H1 (cell line): ENCODE measurements around the gene HMGB1. TPM values are rescaled to one million over a fixed set of nuclear protein-coding genes. Genes with fewer than 3 reads are reported as not detected.

Source experiments
- CTCF ChIA-PET: fragments of 300-600 bp; sonication (Branson Sonifier 250); formaldehyde crosslinking; loops from one replicate; lab custom pipeline; 2021; ENCODE audit not compliant: partially characterized antibody; lab: Charles Lee
- POLR2A ChIA-PET: fragments of 300-600 bp; sonication (Branson Sonifier 250); formaldehyde crosslinking; loops from one replicate; lab custom pipeline; 2021; ENCODE audit warnings: inconsistent platforms; ENCODE audit not compliant: partially characterized antibody; lab: Charles Lee
- DNase-seq, 2 experiments: peaks; one replicate each; pipeline versions ENCODE4 v3.0.0 to v3.0.0-alpha.2; 2010 to 2022; ENCODE audit warnings: low spot score in 2 of 2, low read depth in 1 of 2, mixed read lengths in 1 of 2
- FAIRE-seq: peaks from 2 replicates; lab custom pipeline; 2011; peaks lifted over from hg19 to GRCh38; lab: Jason Lieb, UNC
- H2AFZ ChIP-seq: 2 replicates; pipeline ENCODE4 v1.8.1; 2012; ENCODE audit warnings: low read length, inconsistent platforms
- H2AK5ac ChIP-seq: 2 replicates; pipeline ENCODE4 v1.6.1; 2013; ENCODE audit warnings: low read depth, low read length
- H2BK120ac ChIP-seq: replicated peaks from 2 replicates; pipeline ENCODE3; 2013; ENCODE audit warnings: low read depth, low read length, inconsistent platforms
- H2BK12ac ChIP-seq: 2 replicates; pipeline ENCODE4 v1.6.1; 2013; ENCODE audit warnings: low read depth, low read length
- H2BK15ac ChIP-seq: 2 replicates; pipeline ENCODE4 v1.6.1; 2013; ENCODE audit warnings: low read length
- H2BK20ac ChIP-seq: 2 replicates; pipeline ENCODE4 v1.6.1; 2013; ENCODE audit warnings: low read length
- H2BK5ac ChIP-seq: 2 replicates; pipeline ENCODE4 v1.6.1; 2013; ENCODE audit warnings: low read depth, low read length
- H3K14ac ChIP-seq: 2 replicates; pipeline ENCODE4 v1.6.1; 2013; ENCODE audit warnings: inconsistent platforms; ENCODE audit not compliant: insufficient read length
- H3K18ac ChIP-seq: 2 replicates; pipeline ENCODE4 v1.6.1; 2013; ENCODE audit warnings: low read length; ENCODE audit errors: extremely low read depth
- H3K23ac ChIP-seq: 2 replicates; pipeline ENCODE4 v1.6.1; 2013; ENCODE audit warnings: inconsistent platforms; ENCODE audit not compliant: insufficient read length
- H3K23me2 ChIP-seq: 2 replicates; pipeline ENCODE4 v1.6.1; 2013; ENCODE audit warnings: low read depth, low read length
- H3K27ac ChIP-seq: 2 replicates; pipeline ENCODE4 v1.6.1; 2011; ENCODE audit warnings: low read depth, low read length, inconsistent platforms
- H3K27me3 ChIP-seq, 4 experiments: replicated peaks in 1 of 4; 1 replicate in 1 of 4; 2 replicates in 3 of 4; pipeline versions ENCODE4 v1.6.1 to v1.8.1; 2011 to 2013; ENCODE audit warnings: low read length in 3 of 4, mild to moderate bottlenecking in 3 of 4, inconsistent platforms in 2 of 4, mixed read lengths in 2 of 4, moderate library complexity in 1 of 4; ENCODE audit not compliant: control insufficient read depth in 3 of 4, insufficient read depth in 3 of 4; ENCODE audit errors: extremely low read depth in 1 of 4
- H3K36me3 ChIP-seq, 4 experiments: 2 replicates each; pipeline versions ENCODE4 v1.6.1 to v1.8.1; 2011 to 2013; ENCODE audit warnings: mild to moderate bottlenecking in 4 of 4, low read length in 3 of 4, moderate library complexity in 2 of 4, control low read depth in 1 of 4, inconsistent platforms in 1 of 4; ENCODE audit not compliant: insufficient read depth in 4 of 4, control insufficient read depth in 2 of 4
- H3K4ac ChIP-seq: replicated peaks from 2 replicates; pipeline ENCODE3; 2013; ENCODE audit warnings: low read length, low read depth, mixed read lengths, inconsistent platforms; ENCODE audit not compliant: insufficient read length
- H3K4me1 ChIP-seq, 4 experiments: replicated peaks in 1 of 4; 1 replicate in 1 of 4; 2 replicates in 3 of 4; pipeline versions ENCODE4 v1.6.1 to v1.8.1; 2011 to 2013; ENCODE audit warnings: low read length in 3 of 4, inconsistent platforms in 2 of 4, mixed read lengths in 1 of 4; ENCODE audit not compliant: insufficient read depth in 4 of 4, control insufficient read depth in 3 of 4
- H3K4me2 ChIP-seq, 2 experiments: 2 replicates each; pipeline versions ENCODE4 v1.6.1 to v1.8.1; 2011 to 2013; ENCODE audit warnings: low read depth in 2 of 2, low read length in 2 of 2, control low read depth in 1 of 2, inconsistent platforms in 1 of 2, mild to moderate bottlenecking in 1 of 2; ENCODE audit not compliant: insufficient read depth in 1 of 2
- H3K4me3 ChIP-seq, 4 experiments: fragments of 200-600, 300-600 bp in 1 of 4; sonication (generic), shearing (Covaris generic), sonication (Bioruptor Twin) in 1 of 4; 2 replicates each; pipeline versions ENCODE4 v1.5.1 to v1.8.1; 2011 to 2016; ENCODE audit warnings: low read length in 4 of 4, low read depth in 3 of 4, control low read depth in 2 of 4, inconsistent platforms in 2 of 4, mild to moderate bottlenecking in 2 of 4, mixed read lengths in 1 of 4, moderate library complexity in 1 of 4; ENCODE audit not compliant: insufficient read depth in 2 of 4; ENCODE audit errors: extremely low read depth in 1 of 4
- H3K56ac ChIP-seq: replicated peaks from 2 replicates; pipeline ENCODE3; 2013; ENCODE audit warnings: low read depth, mild to moderate bottlenecking, mixed read lengths, low read length, inconsistent platforms; ENCODE audit not compliant: insufficient read length
- H3K79me1 ChIP-seq: 2 replicates; pipeline ENCODE4 v1.6.1; 2013; ENCODE audit warnings: low read depth, low read length, control low read depth
- H3K79me2 ChIP-seq, 2 experiments: 2 replicates each; pipeline versions ENCODE4 v1.6.1 to v1.8.1; 2012 to 2013; ENCODE audit warnings: low read length in 2 of 2, mild to moderate bottlenecking in 2 of 2, inconsistent platforms in 1 of 2; ENCODE audit not compliant: insufficient read depth in 2 of 2, control insufficient read depth in 1 of 2
- H3K9ac ChIP-seq, 4 experiments: replicated peaks in 1 of 4; 1 replicate in 1 of 4; 2 replicates in 3 of 4; pipeline versions ENCODE4 v1.6.1 to v1.8.1; 2011 to 2013; ENCODE audit warnings: low read depth in 3 of 4, low read length in 3 of 4, control low read depth in 2 of 4, mild to moderate bottlenecking in 2 of 4, moderate library complexity in 2 of 4, inconsistent platforms in 1 of 4; ENCODE audit errors: extremely low read depth in 1 of 4
- H3K9me3 ChIP-seq, 2 experiments: 2 replicates each; pipeline versions ENCODE4 v1.6.1 to v1.8.1; 2012 to 2013; ENCODE audit warnings: mild to moderate bottlenecking in 2 of 2, moderate library complexity in 2 of 2, control low read depth in 1 of 2, inconsistent platforms in 1 of 2, low read depth in 1 of 2, low read length in 1 of 2, mixed read lengths in 1 of 2; ENCODE audit not compliant: insufficient read depth in 2 of 2
- H4K20me1 ChIP-seq, 2 experiments: replicated peaks in 1 of 2; 2 replicates each; pipeline versions ENCODE3 to v1.8.1; 2011 to 2013; ENCODE audit warnings: inconsistent platforms in 2 of 2, low read length in 2 of 2, mild to moderate bottlenecking in 1 of 2; ENCODE audit not compliant: insufficient read depth in 2 of 2, control insufficient read depth in 1 of 2
- H4K5ac ChIP-seq: 2 replicates; pipeline ENCODE4 v1.6.1; 2013; ENCODE audit warnings: low read length, low read depth, mixed read lengths, inconsistent platforms; ENCODE audit not compliant: insufficient read length
- H4K8ac ChIP-seq: 2 replicates; pipeline ENCODE4 v1.8.0; 2013; ENCODE audit warnings: mild to moderate bottlenecking, moderate library complexity, low read length, inconsistent platforms; ENCODE audit not compliant: insufficient read depth; ENCODE audit errors: extremely low read depth
- H4K91ac ChIP-seq: replicated peaks from 2 replicates; pipeline ENCODE3; 2013; ENCODE audit warnings: low read length, mixed read lengths, inconsistent platforms; ENCODE audit not compliant: insufficient read length
- BACH1 ChIP-seq: IDR thresholded peaks from 2 replicates; pipeline ENCODE4 v1.6.1; 2012; ENCODE audit warnings: low read length, improper control_type of control experiment
- CHD1 ChIP-seq: IDR thresholded peaks from 2 replicates; pipeline ENCODE4 v1.6.1; 2012; ENCODE audit warnings: low read depth, low read length, improper control_type of control experiment
- CTCF ChIP-seq, 3 experiments: IDR thresholded peaks; 1 replicate in 2 of 3; 2 replicates in 1 of 3; pipeline versions ENCODE4 v1.5.1 to v1.6.1; 2011; ENCODE audit warnings: low read length in 3 of 3, mild to moderate bottlenecking in 3 of 3, inconsistent platforms in 2 of 3, low read depth in 1 of 3, moderate library complexity in 1 of 3; ENCODE audit not compliant: insufficient read depth in 1 of 3; ENCODE audit errors: control extremely low read depth in 1 of 3
- E2F6 ChIP-seq: IDR thresholded peaks from 2 replicates; pipeline ENCODE4 v1.6.1; 2012; ENCODE audit warnings: inconsistent platforms
- JUND ChIP-seq: IDR thresholded peaks from 2 replicates; pipeline ENCODE4 v1.6.1; 2011; ENCODE audit warnings: mild to moderate bottlenecking, improper control_type of control experiment, low read length
- POLR2AphosphoS5 ChIP-seq: IDR thresholded peaks from 2 replicates; pipeline ENCODE4 v1.6.1; 2011; ENCODE audit warnings: low read depth, low read length
- RAD21 ChIP-seq, 2 experiments: IDR thresholded peaks in 1 of 2; conservative IDR thresholded peaks in 1 of 2; 2 replicates each; pipeline ENCODE4 v1.6.1; 2011; ENCODE audit warnings: low read depth in 2 of 2, low read length in 2 of 2, improper control_type of control experiment in 1 of 2, inconsistent platforms in 1 of 2, mild to moderate bottlenecking in 1 of 2, moderate library complexity in 1 of 2
- RXRA ChIP-seq: IDR thresholded peaks from 2 replicates; pipeline ENCODE4 v1.6.1; 2011; ENCODE audit warnings: low read depth, mild to moderate bottlenecking, low read length, moderate library complexity; ENCODE audit not compliant: insufficient read depth
- SIX5 ChIP-seq: IDR thresholded peaks from 2 replicates; pipeline ENCODE4 v1.6.1; 2011; ENCODE audit warnings: mild to moderate bottlenecking, low read depth, low read length
- SP2 ChIP-seq: IDR thresholded peaks from 2 replicates; pipeline ENCODE4 v1.6.1; 2012; ENCODE audit warnings: mild to moderate bottlenecking, low read length, inconsistent platforms
- SP4 ChIP-seq: IDR thresholded peaks from 2 replicates; pipeline ENCODE4 v1.6.1; 2012; ENCODE audit warnings: low read length, inconsistent platforms
- YY1 ChIP-seq: IDR thresholded peaks from 2 replicates; pipeline ENCODE4 v1.6.1; 2011; ENCODE audit warnings: low read depth, mild to moderate bottlenecking, low read length
- WGBS, 2 experiments: shearing (Covaris generic) in 1 of 2; methylation state at CpG; one replicate each; pipeline versions ENCODE4 v1.1.6 to v1.1.7; 2013 to 2015; ENCODE audit warnings: low lambda C conversion rate in 2 of 2, mixed read lengths in 2 of 2, inconsistent platforms in 1 of 2, low coverage in 1 of 2, missing lambda C conversion rate in 1 of 2; ENCODE audit not compliant: insufficient replicate concordance in 2 of 2, insufficient coverage in 1 of 2, insufficient read length in 1 of 2; ENCODE audit errors: extremely low coverage in 1 of 2, missing lambda C conversion rate in 1 of 2; 5-methylcytosine and 5-hydroxymethylcytosine counted together
- polyA plus RNA-seq, 7 experiments: library from polyadenylated mRNA; depleted of rRNA in 3 of 7; stranded (reverse) in 5 of 7; unstranded in 2 of 7; fragments of >200 nt in 5 of 7; fragments of 200-250 nt in 2 of 7; gene quantifications; 1 replicate in 5 of 7; 2 replicates in 1 of 7; 4 replicates in 1 of 7; pipeline versions ENCODE4 v1.2.1 to v1.2.3, GENCODE V29; 2011 to 2013; ENCODE audit warnings: missing spikeins in 2 of 7, mixed read lengths in 2 of 7
- total RNA-seq: library from RNA; stranded (reverse); fragmentation: NEBNext Ultra II Directional; extraction: Animal tissue kit (Norgen Biotek cat#: 25700); gene quantifications from 2 replicates; pipeline ENCODE4 v1.2.1, GENCODE V29; 2021

HMGB1 gene
- total and polyA plus RNA-seq, 2 of the 8 experiments (the other 6 are each of a cell fraction or from before 2014, with no cell fraction given) = 123 to 776 TPM

- no peak overlapping the region for H2BK20ac ChIP-seq
- no peak overlapping the region for H4K8ac ChIP-seq
- H2BK5ac ChIP-seq = no peak overlapping the region
- no peak overlapping the region for H4K5ac ChIP-seq
- FAIRE-seq (no peak), DNase-seq (no peak)
- no peaks in the 10 kb centered on the region for H3K79me1 ChIP-seq
- no peak overlapping the region for H4K91ac ChIP-seq
- ChIA-PET CTCF (interaction anchor here (1.0 to 1.3 kb wide), 2 partner anchors 18 to 32 kb away, joined by 4 read pairs; no protein-coding TSS in a partner anchor), POLR2A (interaction anchor here (2.2 to 2.5 kb wide), 2 partner anchors 15 to 22 kb away, joined by 6 to 7 read pairs; partner anchors contain the start of gene HMGB1)
- H3K14ac ChIP-seq = no peak overlapping the region
- H3K27me3 ChIP-seq = no peaks in the 10 kb centered on the region; a peak in 1 of 7 replicates
- peaks cover 4% of the 10 kb centered on the region; the same call in 1 of the 2 replicates for H3K23me2 ChIP-seq
- no peak overlapping the region for H3K27ac ChIP-seq
- H3K56ac ChIP-seq = no peak overlapping the region
- H2BK15ac ChIP-seq = no peak overlapping the region
- H3K36me3 ChIP-seq = no peaks in the 10 kb centered on the region
- no peak overlapping the region for H2AK5ac ChIP-seq
- H3K18ac ChIP-seq = no peak overlapping the region
- 63% methylated on average over 5 of the region's 5 CpGs; no CpG with 5 or more reads in 1 of the 2 experiments for WGBS, 2 experiments
- no peaks in the 10 kb centered on the region for H3K79me2 ChIP-seq
- no peaks in the 10 kb centered on the region for H3K9me3 ChIP-seq
- H3K9ac ChIP-seq = no peak overlapping the region
- H4K20me1 ChIP-seq = no peaks in the 10 kb centered on the region
- no peak overlapping the region for H3K4me2 ChIP-seq
- no peak overlapping the region for H2BK120ac ChIP-seq
- no peak overlapping the region for H3K23ac ChIP-seq
- no peak overlapping the region for H2BK12ac ChIP-seq
- H3K4me1 ChIP-seq = peaks cover 0 to 10% (median 7%) of the 10 kb centered on the region in 4 experiments; a peak in 6 of 7 replicates
- no peak overlapping the region for H2AFZ ChIP-seq
- H3K4ac ChIP-seq = no peak overlapping the region
- H3K4me3 ChIP-seq = no peak overlapping the region
- TF ChIP-seq SP4 (no peak), RAD21 (IDR thresholded peaks at IDR 0.05 in 1 of 2, conservative IDR thresholded peaks at IDR 0.05 in 1 of 2; ENCODE audit: low read depth in 2 of 2, low read length in 2 of 2) (no peak), CTCF (IDR thresholded peaks at IDR 0.05; ENCODE audit: control extremely low read depth in 1 of 3, insufficient read depth in 1 of 3, low read depth in 1 of 3, low read length in 3 of 3) (no peak), YY1 (no peak), E2F6 (no peak), SIX5 (no peak), JUND (no peak), BACH1 (no peak), CHD1 (no peak), SP2 (no peak), POLR2AphosphoS5 (no peak), RXRA (no peak)
Measured at GRCh38 chr13:30442926-30443325, 22.8 kb downstream of the HMGB1 start.
